NCI-H82 treated with DMSO at 0.1 percent for 48 hours (cell line): ENCODE data around the gene TBC1D16.
A peak's percentile ranks its signal among the peaks of the same experiment; 100 is the strongest.

ENCODE experiments used
- DNase-seq: peaks from one replicate; lab custom pipeline; 2025; ENCODE audit not compliant: unreplicated experiment; lab: John Stamatoyannopoulos, UW

The TBC1D16 gene

GRCh38 chr17:80025796-80026195 is 9.9 kb downstream of the TBC1D16 start:
- DNase-seq = no peak

DNA sequence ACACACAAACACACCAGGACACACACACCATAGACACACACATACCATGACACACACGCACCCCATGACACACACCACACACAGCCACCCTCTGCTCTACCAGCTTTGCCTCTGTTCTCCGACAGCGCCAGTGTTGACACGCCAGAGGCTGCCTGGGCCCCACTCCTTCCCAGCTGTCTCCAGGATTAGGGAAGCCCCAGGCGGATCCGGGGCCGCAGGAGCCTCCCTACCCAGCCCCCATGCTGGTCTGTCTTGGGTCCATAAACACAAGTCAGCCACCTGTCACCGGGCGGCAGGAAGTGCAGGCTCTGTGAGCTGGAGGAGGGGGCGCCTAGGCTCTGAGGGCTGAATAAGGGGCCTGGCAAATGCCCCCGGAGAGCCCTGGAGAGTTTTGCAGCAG is 10.5 kb downstream of the TBC1D16 start:
- DNase-seq = peak; percentile 88

GRCh38 chr17:80024206-80024972 is 11.3 kb downstream of the TBC1D16 start:
- no peak for DNase-seq

- peak; percentile 29 for DNase-seq
Measured at GRCh38 chr17:80023481-80024205, 12.0 kb downstream of the TBC1D16 start.

GRCh38 chr17:80021600-80021999 is 14.1 kb downstream of the TBC1D16 start:
- no peak for DNase-seq

DNA sequence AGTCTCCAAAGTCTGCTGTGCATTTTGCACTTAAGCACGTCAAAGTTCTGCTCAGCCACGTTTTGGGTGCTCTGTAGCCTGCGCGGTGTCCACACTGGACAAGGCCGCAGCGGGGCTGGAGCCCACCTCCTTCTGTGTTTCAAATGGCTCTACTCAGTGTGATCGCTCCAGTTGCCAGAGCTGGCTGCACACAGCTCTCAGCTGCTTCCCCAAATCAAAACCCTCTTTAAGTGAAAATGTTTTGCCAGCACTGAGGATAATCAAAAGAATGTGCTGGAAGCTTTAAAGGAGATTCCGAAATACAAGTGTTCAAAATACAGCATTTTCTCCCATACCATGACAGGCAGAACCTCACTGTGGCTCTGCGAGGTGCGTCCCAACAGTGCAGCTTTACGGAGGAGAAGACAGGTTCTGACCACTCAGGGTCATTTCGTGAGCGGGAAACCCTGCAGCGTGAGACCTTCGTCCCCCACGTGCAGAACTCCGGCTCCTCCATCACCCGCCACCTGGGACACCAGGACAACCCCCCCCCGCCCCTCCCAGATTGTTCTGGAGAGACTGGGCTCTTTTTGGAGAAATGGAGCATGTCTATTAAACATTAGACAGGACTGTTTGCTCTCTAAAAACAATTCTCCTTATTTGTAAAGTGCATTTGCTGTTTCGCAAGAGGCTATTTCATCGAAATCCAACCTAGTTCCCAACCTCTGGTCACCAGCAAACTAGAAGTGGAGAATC is 16.6 kb downstream of the TBC1D16 start:
- DNase-seq = no peak

GRCh38 chr17:80017226-80018010 is 18.3 kb downstream of the TBC1D16 start:
- DNase-seq = no peak

- no peak for DNase-seq
Measured at GRCh38 chr17:80012765-80013741, 22.6 kb downstream of the TBC1D16 start.

GRCh38 chr17:80011989-80012555 is 23.6 kb downstream of the TBC1D16 start:
- DNase-seq = no peak

DNA sequence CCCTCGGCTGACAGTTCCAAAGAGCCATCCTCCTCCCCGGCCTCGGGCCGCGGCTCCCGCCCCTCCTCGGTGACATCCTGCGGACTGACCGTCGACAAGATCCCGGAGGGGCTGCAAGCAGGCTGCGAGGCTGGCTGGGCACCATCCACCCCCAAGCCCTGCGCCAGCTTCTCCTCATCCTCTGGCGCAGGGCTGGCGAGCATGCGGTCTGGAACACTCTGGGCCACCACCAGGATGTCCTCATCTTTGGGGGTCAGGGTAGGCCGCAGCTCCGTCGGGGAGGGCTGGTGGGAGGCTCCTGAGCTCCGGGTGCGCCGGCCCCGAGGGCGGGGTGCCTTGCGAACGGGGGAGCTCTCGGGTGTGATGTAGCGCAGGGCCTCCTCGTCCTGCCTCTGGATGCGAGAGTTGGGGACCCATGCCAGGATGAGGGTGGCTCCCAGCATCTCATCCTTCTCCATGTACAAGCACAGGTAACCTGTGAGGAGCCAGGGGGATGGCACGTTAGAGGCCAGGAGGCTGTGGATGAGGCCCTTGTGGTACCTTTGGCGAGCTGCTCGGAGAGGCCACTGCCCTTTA is 25.3 kb downstream of the TBC1D16 start:
- no peak for DNase-seq

DNA sequence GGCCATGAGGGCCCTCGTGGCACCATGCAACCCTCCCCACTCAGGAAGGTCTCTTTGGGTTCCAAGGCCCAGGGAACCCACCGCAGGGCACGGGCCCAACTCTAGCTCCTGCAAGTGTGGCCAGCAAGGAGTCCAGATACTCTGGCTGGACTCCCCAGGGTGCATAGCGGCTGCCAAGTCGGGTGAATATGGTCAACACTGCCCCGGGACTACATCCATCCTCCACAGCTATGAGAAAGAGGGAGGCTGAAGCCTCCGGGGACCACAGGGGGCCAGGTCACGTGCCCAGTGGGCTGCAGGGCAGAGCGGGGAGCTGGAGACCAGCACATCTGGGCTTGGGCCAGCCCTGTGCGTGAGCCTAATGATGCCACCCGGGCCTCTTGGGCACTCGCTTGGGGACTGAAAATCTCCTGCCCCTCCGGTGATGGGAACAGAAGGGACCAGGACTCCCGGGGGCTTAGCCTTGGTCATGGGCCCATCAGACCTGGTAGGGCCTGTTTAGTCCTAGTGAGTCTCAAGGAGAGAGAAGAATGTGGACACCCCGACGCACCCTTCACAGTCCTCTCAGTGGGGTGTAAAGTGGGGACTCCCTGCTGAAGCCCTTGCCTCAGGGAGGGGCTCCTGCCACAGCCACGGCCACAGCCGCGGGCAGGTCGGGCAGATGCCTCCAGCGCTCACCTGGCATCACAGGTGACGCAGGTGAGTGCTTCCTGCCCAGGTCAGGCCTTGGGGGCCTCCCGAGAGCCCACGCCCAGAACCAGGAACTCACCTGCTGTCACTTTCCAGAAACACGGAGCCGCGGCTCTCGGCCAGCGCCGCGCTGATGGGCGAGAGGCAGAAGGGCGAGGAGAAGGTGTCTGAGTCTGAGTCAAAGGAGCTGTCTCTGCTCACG is 26.0 kb downstream of the TBC1D16 start:
- no peak for DNase-seq

DNA sequence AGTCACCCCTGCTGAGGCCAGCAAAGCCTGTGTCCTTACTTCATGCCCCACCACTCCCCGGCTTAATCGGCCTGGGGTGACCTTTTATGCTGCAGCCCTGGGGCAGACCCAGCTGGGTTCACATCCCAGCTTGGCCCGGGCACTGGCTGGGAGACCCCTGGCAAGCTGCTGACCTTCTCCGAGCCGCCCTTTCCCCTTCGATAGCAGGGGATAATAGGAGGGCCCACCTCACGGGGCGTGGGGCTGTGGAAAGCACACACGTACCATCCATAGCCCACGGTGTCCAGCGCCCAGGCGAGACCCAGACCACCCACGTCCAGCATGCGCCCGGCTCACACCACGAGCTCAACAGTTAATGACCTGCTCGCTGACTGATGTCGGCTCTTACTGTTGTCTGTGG is 26.8 kb downstream of the TBC1D16 start:
- DNase-seq = no peak

GRCh38 chr17:80008383-80008840 is 27.3 kb downstream of the TBC1D16 start:
- DNase-seq = peak; percentile 19

GRCh38 chr17:80007939-80008338 is 27.7 kb downstream of the TBC1D16 start:
- DNase-seq = no peak

GRCh38 chr17:80006811-80007752 is 28.6 kb downstream of the TBC1D16 start:
- DNase-seq = no peak

- DNase-seq = no peak
Measured at GRCh38 chr17:80006339-80006720, 29.3 kb downstream of the TBC1D16 start.
